ENCODE results near the gene PCNT. TPM values are rescaled to one million over a fixed set of nuclear protein-coding genes. Genes with fewer than 3 reads are reported as not detected.
"Not testable (repeated sequence)": the region's sequence is repeated elsewhere in the genome, so short reads cannot be mapped to it uniquely, and the experiment has no call there.

The PCNT gene
- total and polyA plus RNA-seq, 2 experiments from 2014 or later, result 14.9 to 23.8 TPM

DNA sequence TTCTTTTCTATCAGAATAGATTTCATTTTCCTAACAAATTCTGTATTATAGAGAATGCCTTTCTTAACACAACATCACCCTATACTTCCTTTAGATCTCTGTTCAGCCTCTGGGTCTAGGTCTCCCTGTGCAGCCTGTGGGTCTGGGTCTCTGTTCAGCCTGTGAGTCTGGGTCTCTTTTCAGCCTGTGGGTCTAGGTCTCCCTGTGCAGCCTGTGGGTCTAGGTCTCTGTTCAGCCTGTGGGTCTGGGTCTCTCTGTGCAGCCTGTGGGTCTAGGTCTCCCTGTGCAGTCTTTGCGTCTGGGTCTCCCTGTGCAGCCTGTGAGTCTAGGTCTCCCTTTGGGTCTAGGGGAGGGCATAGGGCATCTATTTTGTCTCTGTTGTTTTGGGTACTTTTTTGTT lies 75.2 kb downstream of the PCNT start:
- Histone ChIP-seq H3K4me2 (ENCODE audit: unreplicated experiment) (no peak overlapping the region), H4K20me1 (ENCODE audit: insufficient read depth) (no peaks in the 10 kb centered on the region), H2AFZ (no peak overlapping the region), H3F3A (ENCODE audit: insufficient read depth) (no peaks in the 10 kb centered on the region), H3K4me1 (ENCODE audit: insufficient read depth) (no peaks in the 10 kb centered on the region), H3K27ac (no peak overlapping the region), H3K9me2 (ENCODE audit: insufficient read depth) (no peaks in the 10 kb centered on the region), H3K27me3 (replicated peaks; ENCODE audit: insufficient read depth) (no peaks in the 10 kb centered on the region), H3K9ac (no peak overlapping the region), H3K9me3 (ENCODE audit: low read depth) (no peaks in the 10 kb centered on the region), H3K36me3 (ENCODE audit: low read depth) (peaks cover 10% of the 10 kb centered on the region; the same call in 1 of the 2 replicates), H3K79me2 (ENCODE audit: insufficient read depth) (peaks cover 11% of the 10 kb centered on the region; the same call in 1 of the 2 replicates), H3K4me3 (no peak overlapping the region)
- TF ChIP-seq EZH2 (IDR thresholded peaks at IDR 0.05; ENCODE audit: insufficient read depth, poor library complexity, severe bottlenecking) (no peak), EZH2phosphoT487 (IDR thresholded peaks at IDR 0.05; ENCODE audit: insufficient read depth, low read depth) (no peak)
- WGBS, 2 experiments (ENCODE audit: low coverage in 1 of 2, low lambda C conversion rate in 2 of 2, missing lambda C conversion rate in 2 of 2), result 91 to 100% methylated on average over 1 of the region's 1 CpG
- no peak for DNase-seq
- in situ Hi-C loops (cut with MboI), result no loop called here

DNA sequence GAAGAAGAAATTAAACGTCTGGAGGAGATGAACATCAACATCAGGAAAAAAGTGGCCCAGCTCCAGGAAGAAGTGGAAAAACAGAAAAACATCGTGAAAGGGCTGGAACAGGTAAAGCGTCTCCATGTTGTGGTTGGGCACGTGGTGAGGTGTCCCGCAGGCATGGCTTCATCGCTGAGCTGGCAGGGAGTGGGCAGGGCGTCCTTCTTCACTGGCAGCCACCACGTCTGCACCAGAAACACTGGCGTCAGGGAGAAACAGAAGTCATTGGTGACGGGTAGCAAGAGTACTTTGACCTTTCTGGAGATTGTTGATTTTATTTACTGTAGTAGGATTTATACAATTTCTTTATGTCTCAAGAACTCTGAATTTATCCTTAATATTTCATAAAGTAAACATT lies 75.7 kb downstream of the PCNT start:
- WGBS, 2 experiments (ENCODE audit: low coverage in 1 of 2, low lambda C conversion rate in 2 of 2, missing lambda C conversion rate in 2 of 2), result 78 to 84% methylated on average over 10 of the region's 10 CpGs
- no peak overlapping the region for H3K4me2 ChIP-seq (ENCODE audit: unreplicated experiment)

DNA sequence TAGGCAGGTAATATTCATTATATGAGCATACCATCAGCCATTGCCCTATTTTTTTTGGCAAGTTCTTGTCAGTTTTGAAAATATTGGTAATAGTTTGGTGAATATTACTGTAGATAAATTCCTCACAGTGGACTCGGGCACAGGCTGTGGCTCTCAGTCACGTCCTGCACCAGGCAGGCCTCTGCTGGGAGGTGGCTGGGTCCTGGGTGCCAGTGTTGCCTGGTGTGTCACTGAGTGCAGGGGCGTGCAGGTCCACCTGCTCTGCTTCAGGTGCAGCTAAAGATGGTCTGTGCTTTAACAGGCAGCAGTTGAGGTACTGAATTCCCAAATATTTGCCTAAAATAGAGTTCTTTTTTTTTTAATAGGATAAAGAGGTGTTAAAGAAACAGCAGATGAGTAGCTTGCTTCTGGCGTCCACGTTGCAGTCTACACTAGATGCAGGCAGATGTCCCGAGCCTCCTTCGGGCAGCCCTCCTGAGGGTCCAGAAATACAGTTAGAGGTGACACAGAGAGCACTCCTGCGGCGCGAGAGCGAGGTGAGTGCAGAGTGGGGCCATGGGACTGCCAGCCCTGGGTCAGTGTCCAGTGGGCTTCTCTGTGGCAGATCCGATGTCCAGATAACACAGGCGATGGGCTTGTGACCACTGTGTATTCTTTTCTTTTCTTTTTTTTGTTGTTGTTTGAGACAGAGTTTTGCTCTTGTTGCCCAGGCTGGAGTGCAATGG lies 77.4 kb downstream of the PCNT start:
- Histone ChIP-seq H3K27me3 (replicated peaks; ENCODE audit: insufficient read depth) (no peaks in the 10 kb centered on the region), H3K36me3 (ENCODE audit: low read depth) (peaks cover 10% of the 10 kb centered on the region; the same call in 1 of the 2 replicates), H3K4me3 (no peak overlapping the region), H3K27ac (no peak overlapping the region), H3K9me3 (ENCODE audit: low read depth) (no peaks in the 10 kb centered on the region), H3K4me2 (ENCODE audit: unreplicated experiment) (no peak overlapping the region), H2AFZ (no peak overlapping the region), H3K4me1 (ENCODE audit: insufficient read depth) (no peaks in the 10 kb centered on the region), H3K79me2 (ENCODE audit: insufficient read depth) (no peaks in the 10 kb centered on the region), H3K9ac (no peak overlapping the region), H3F3A (ENCODE audit: insufficient read depth) (no peaks in the 10 kb centered on the region), H4K20me1 (ENCODE audit: insufficient read depth) (no peaks in the 10 kb centered on the region), H3K9me2 (ENCODE audit: insufficient read depth) (no peaks in the 10 kb centered on the region)
- DNase-seq, result no peak
- in situ Hi-C loops (cut with MboI), result no loop called here
- WGBS, 2 experiments (ENCODE audit: low coverage in 1 of 2, low lambda C conversion rate in 2 of 2, missing lambda C conversion rate in 2 of 2), result 95 to 97% methylated on average over 13 of the region's 13 CpGs
- TF ChIP-seq EZH2phosphoT487 (IDR thresholded peaks at IDR 0.05; ENCODE audit: insufficient read depth, low read depth) (no peak), EZH2 (IDR thresholded peaks at IDR 0.05; ENCODE audit: insufficient read depth, poor library complexity, severe bottlenecking) (no peak)

More for the DNA sequence above, 75.7 kb downstream of the PCNT start:
- DNase-seq, result no peak
- Histone ChIP-seq H3F3A (ENCODE audit: insufficient read depth) (no peaks in the 10 kb centered on the region), H3K9ac (no peak overlapping the region), H2AFZ (no peak overlapping the region), H3K27me3 (replicated peaks; ENCODE audit: insufficient read depth) (no peaks in the 10 kb centered on the region), H3K9me2 (ENCODE audit: insufficient read depth) (no peaks in the 10 kb centered on the region), H3K27ac (no peak overlapping the region), H3K36me3 (ENCODE audit: low read depth) (peaks cover 10% of the 10 kb centered on the region; the same call in 1 of the 2 replicates), H3K79me2 (ENCODE audit: insufficient read depth) (peaks cover 6% of the 10 kb centered on the region; the same call in 1 of the 2 replicates), H3K9me3 (ENCODE audit: low read depth) (no peaks in the 10 kb centered on the region), H3K4me3 (no peak overlapping the region), H4K20me1 (ENCODE audit: insufficient read depth) (no peaks in the 10 kb centered on the region), H3K4me1 (ENCODE audit: insufficient read depth) (no peaks in the 10 kb centered on the region)
- no peak for TF ChIP-seq EZH2 (IDR thresholded peaks at IDR 0.05; ENCODE audit: insufficient read depth, poor library complexity, severe bottlenecking)
- in situ Hi-C loops (cut with MboI), result no loop called here

DNA sequence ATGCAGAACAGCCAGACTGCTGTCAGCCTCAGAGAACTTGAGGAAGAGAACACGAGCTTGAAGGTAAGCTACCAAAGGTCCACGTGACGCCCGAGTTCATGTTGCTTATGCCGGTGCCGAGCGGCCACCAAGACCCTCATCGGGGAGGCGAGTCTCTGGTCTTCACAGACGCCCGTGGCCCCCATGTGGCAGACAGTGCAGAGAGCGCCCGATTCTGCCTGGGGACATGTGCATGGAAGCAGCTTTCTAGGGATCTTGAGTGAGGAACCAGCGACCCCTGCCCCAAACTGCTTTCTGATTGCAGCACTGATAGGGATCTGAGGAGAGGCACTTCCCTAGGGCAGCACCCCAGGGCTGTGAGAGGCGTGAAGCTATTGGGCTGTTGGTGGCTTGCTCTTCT lies 78.5 kb downstream of the PCNT start:
- no peak overlapping the region for H3K9ac ChIP-seq
- H3K9me3 ChIP-seq (ENCODE audit: low read depth), result no peaks in the 10 kb centered on the region
- no peak overlapping the region for H3K4me3 ChIP-seq
- H3K9me2 ChIP-seq (ENCODE audit: insufficient read depth), result no peaks in the 10 kb centered on the region
- no peak overlapping the region for H3K4me2 ChIP-seq (ENCODE audit: unreplicated experiment)
- TF ChIP-seq EZH2 (IDR thresholded peaks at IDR 0.05; ENCODE audit: insufficient read depth, poor library complexity, severe bottlenecking) (no peak), EZH2phosphoT487 (IDR thresholded peaks at IDR 0.05; ENCODE audit: insufficient read depth, low read depth) (no peak)
- H3F3A ChIP-seq (ENCODE audit: insufficient read depth), result no peaks in the 10 kb centered on the region
- in situ Hi-C loops (cut with MboI), result no loop called here
- DNase-seq, result no peak
- WGBS, 2 experiments (ENCODE audit: low coverage in 1 of 2, low lambda C conversion rate in 2 of 2, missing lambda C conversion rate in 2 of 2), result 86 to 90% methylated on average over 15 of the region's 15 CpGs
- H3K79me2 ChIP-seq (ENCODE audit: insufficient read depth), result no peaks in the 10 kb centered on the region
- H3K27ac ChIP-seq, result no peak overlapping the region
- no peaks in the 10 kb centered on the region for H3K27me3 ChIP-seq (replicated peaks; ENCODE audit: insufficient read depth)
- no peaks in the 10 kb centered on the region for H4K20me1 ChIP-seq (ENCODE audit: insufficient read depth)
- no peaks in the 10 kb centered on the region for H3K4me1 ChIP-seq (ENCODE audit: insufficient read depth)
- H2AFZ ChIP-seq, result no peak overlapping the region
- peaks cover 10% of the 10 kb centered on the region; the same call in 1 of the 2 replicates for H3K36me3 ChIP-seq (ENCODE audit: low read depth)

DNA sequence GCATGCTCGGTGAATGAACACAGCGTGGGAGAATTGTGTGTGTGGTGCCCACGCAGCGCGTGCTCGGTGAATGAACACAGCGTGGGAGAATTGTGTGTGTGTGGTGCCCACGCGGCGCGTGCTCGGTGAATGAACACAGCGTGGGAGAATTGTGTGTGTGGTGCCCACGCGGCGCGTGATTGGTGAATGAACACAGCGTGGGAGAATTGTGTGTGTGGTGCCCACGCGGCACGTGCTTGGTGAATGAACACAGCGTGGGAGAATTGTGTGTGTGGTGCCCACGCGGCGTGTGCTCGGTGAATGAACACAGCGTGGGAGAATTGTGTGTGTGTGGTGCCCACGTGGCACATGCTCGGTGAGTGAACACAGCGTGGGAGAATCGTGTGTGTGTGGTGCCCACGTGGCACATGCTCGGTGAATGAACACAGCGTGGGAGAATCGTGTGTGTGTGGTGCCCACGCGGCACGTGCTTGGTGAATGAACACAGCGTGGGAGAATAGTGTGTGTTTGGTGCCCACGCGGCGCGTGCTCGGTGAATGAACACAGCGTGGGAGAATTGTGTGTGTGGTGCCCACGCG lies 79.4 kb downstream of the PCNT start:
- H3K9me3 ChIP-seq (ENCODE audit: low read depth); in situ Hi-C loops (cut with MboI): not testable (repeated sequence)
- H3K36me3 ChIP-seq (ENCODE audit: low read depth), result peaks cover 10% of the 10 kb centered on the region; the same call in 1 of the 2 replicates

More for the DNA sequence above, 79.4 kb downstream of the PCNT start:
- H3K27me3 ChIP-seq (replicated peaks; ENCODE audit: insufficient read depth); H3K4me3 ChIP-seq; H3K9me2 ChIP-seq (ENCODE audit: insufficient read depth); H3K4me2 ChIP-seq (ENCODE audit: unreplicated experiment); H4K20me1 ChIP-seq (ENCODE audit: insufficient read depth); DNase-seq; H3K4me1 ChIP-seq (ENCODE audit: insufficient read depth); H3K9ac ChIP-seq; H3F3A ChIP-seq (ENCODE audit: insufficient read depth); H3K79me2 ChIP-seq (ENCODE audit: insufficient read depth); H3K27ac ChIP-seq; H2AFZ ChIP-seq: not testable (repeated sequence)
- WGBS, 2 experiments (ENCODE audit: low coverage in 1 of 2, low lambda C conversion rate in 2 of 2, missing lambda C conversion rate in 2 of 2), result 96 to 100% methylated on average over 4 to 47 of the region's 47 CpGs

All from GM23248 (cell line).